SK-N-SH (cell line): Measurements from ENCODE around the gene FAM200C. TPM values are rescaled to one million over a fixed set of nuclear protein-coding genes. Genes with fewer than 3 reads are reported as not detected.

Experiments
- CTCF ChIA-PET: fragments of 300-600, 350-600 bp; formaldehyde crosslinking; extraction: SDS; loops from one replicate; lab custom pipeline; 2021; lab: Yijun Ruan, JAX
- POLR2A ChIA-PET: fragments of 350-600 bp; sonication (Branson Sonifier 250); formaldehyde crosslinking; extraction: SDS; loops from one replicate; lab custom pipeline; 2020; ENCODE audit warnings: antibody characterized with exemption, inconsistent platforms; lab: Yijun Ruan, JAX
- DNase-seq: peaks from one replicate; pipeline ENCODE4 v3.0.0; 2012
- H2AFZ ChIP-seq: fragments of 200-600 bp; sonication (generic); 2 replicates; pipeline ENCODE4 v1.8.1; 2016; ENCODE audit warnings: antibody characterized with exemption, mild to moderate bottlenecking, low read depth
- H3F3A ChIP-seq: fragments of 200-600 bp; sonication (generic); replicated peaks from 2 replicates; pipeline ENCODE3; 2016; ENCODE audit warnings: antibody characterized with exemption, mild to moderate bottlenecking; ENCODE audit not compliant: insufficient read depth
- H3K27ac ChIP-seq, 2 experiments: fragments of 200-500 bp in 1 of 2; fragments of 200-600 bp in 1 of 2; sonication (Bioruptor generic) in 1 of 2; sonication (generic), shearing (Covaris generic) in 1 of 2; 2 replicates each; pipeline versions ENCODE4 v1.5.1 to v1.6.1; 2014 to 2016; ENCODE audit warnings: low read depth in 2 of 2, inconsistent platforms in 1 of 2, low read length in 1 of 2, mild to moderate bottlenecking in 1 of 2, mixed read lengths in 1 of 2
- H3K27me3 ChIP-seq: fragments of 200-600 bp; sonication (generic), shearing (Covaris generic); 2 replicates; pipeline ENCODE4 v1.6.1; 2016; ENCODE audit warnings: mixed run types; ENCODE audit not compliant: insufficient read depth
- H3K36me3 ChIP-seq, 2 experiments: fragments of 200-500 bp in 1 of 2; fragments of 200-600 bp in 1 of 2; sonication (Bioruptor generic) in 1 of 2; sonication (generic) in 1 of 2; replicated peaks in 1 of 2; 2 replicates each; pipeline versions ENCODE3 to v1.5.1; 2014 to 2016; ENCODE audit warnings: low read length in 1 of 2, mild to moderate bottlenecking in 1 of 2; ENCODE audit not compliant: insufficient read depth in 2 of 2, control insufficient read depth in 1 of 2
- H3K4me1 ChIP-seq, 2 experiments: fragments of 200-500 bp in 1 of 2; fragments of 200-600 bp in 1 of 2; sonication (Bioruptor generic) in 1 of 2; sonication (generic), shearing (Covaris generic) in 1 of 2; 2 replicates each; pipeline versions ENCODE4 v1.5.1 to v1.6.1; 2014 to 2016; ENCODE audit warnings: low read depth in 1 of 2, low read length in 1 of 2, mixed run types in 1 of 2; ENCODE audit not compliant: insufficient read depth in 2 of 2, control insufficient read depth in 1 of 2
- H3K4me2 ChIP-seq: fragments of 200-600 bp; sonication (generic), shearing (Covaris generic); 2 replicates; pipeline ENCODE4 v1.6.1; 2017; ENCODE audit warnings: mixed run types
- H3K4me3 ChIP-seq, 2 experiments: fragments of 200-500 bp in 1 of 2; fragments of 200-600 bp in 1 of 2; sonication (Bioruptor generic) in 1 of 2; sonication (generic), shearing (Covaris generic) in 1 of 2; 2 replicates each; pipeline versions ENCODE4 v1.5.1 to v1.8.1; 2014 to 2016; ENCODE audit warnings: low read depth in 2 of 2, inconsistent platforms in 1 of 2, low read length in 1 of 2, mild to moderate bottlenecking in 1 of 2, mixed read lengths in 1 of 2, moderate library complexity in 1 of 2
- H3K79me2 ChIP-seq: fragments of 200-600 bp; sonication (generic); 2 replicates; pipeline ENCODE4 v1.8.1; 2017; ENCODE audit warnings: mild to moderate bottlenecking; ENCODE audit not compliant: insufficient read depth
- H3K9ac ChIP-seq: fragments of 200-600 bp; sonication (generic); 2 replicates; pipeline ENCODE4 v1.6.1; 2017; ENCODE audit warnings: mixed run types
- H3K9me2 ChIP-seq: fragments of 200-600 bp; sonication (generic); 2 replicates; pipeline ENCODE4 v1.6.1; 2017; ENCODE audit warnings: mixed run types
- H3K9me3 ChIP-seq: fragments of 200-600 bp; sonication (generic); 2 replicates; pipeline ENCODE4 v1.6.1; 2017; ENCODE audit warnings: mixed run types, mild to moderate bottlenecking, moderate library complexity
- H4K20me1 ChIP-seq: fragments of 200-600 bp; sonication (generic); 2 replicates; pipeline ENCODE4 v1.6.1; 2017; ENCODE audit warnings: mild to moderate bottlenecking, mixed run types; ENCODE audit not compliant: insufficient read depth
- CHD2 ChIP-seq: fragments of 150-350 bp; IDR thresholded peaks from 2 replicates; pipeline ENCODE4 v1.6.1; 2018; ENCODE audit warnings: low read length; ENCODE audit not compliant: partially characterized antibody
- EP300 ChIP-seq, 2 experiments: IDR thresholded peaks; 2 replicates each; pipeline versions ENCODE4 v1.4.0 to v1.6.1; 2012; ENCODE audit warnings: borderline replicate concordance in 1 of 2, low read depth in 1 of 2, low read length in 1 of 2
- EZH2phosphoT487 ChIP-seq: fragments of 200-600 bp; sonication (generic); IDR thresholded peaks from 2 replicates; pipeline ENCODE4 v1.6.1; 2017; ENCODE audit warnings: low read depth, mixed run types, mild to moderate bottlenecking, antibody characterized with exemption, moderate library complexity, borderline replicate concordance
- FOSL2 ChIP-seq: IDR thresholded peaks from 2 replicates; pipeline ENCODE4 v1.4.0; 2012; ENCODE audit warnings: low read depth, mild to moderate bottlenecking, moderate library complexity, borderline replicate concordance
- FOXJ3 ChIP-seq: sonication (generic); formaldehyde crosslinking; IDR thresholded peaks from 2 replicates; pipeline ENCODE4 v1.5.1; 2020; ENCODE audit warnings: mild to moderate bottlenecking, missing genetic modification reagents
- GATA2 ChIP-seq: sonication (generic); formaldehyde crosslinking; IDR thresholded peaks from 2 replicates; pipeline ENCODE4 v1.5.0; 2020; ENCODE audit warnings: mild to moderate bottlenecking, missing genetic modification reagents
- MEF2A ChIP-seq: IDR thresholded peaks from 2 replicates; pipeline ENCODE4 v1.4.0; 2012; ENCODE audit warnings: low read depth, borderline replicate concordance
- MXI1 ChIP-seq: IDR thresholded peaks from 2 replicates; pipeline ENCODE4 v1.6.1; 2012; ENCODE audit warnings: mild to moderate bottlenecking, low read depth, low read length, improper control_type of control experiment
- NRF1 ChIP-seq: IDR thresholded peaks from 2 replicates; pipeline ENCODE4 v1.6.1; 2012; ENCODE audit warnings: low read depth, mild to moderate bottlenecking, low read length
- POLR2AphosphoS5 ChIP-seq: IDR thresholded peaks from 2 replicates; pipeline ENCODE4 v1.6.1; 2012; ENCODE audit warnings: low read depth, low read length
- RAD21 ChIP-seq: IDR thresholded peaks from 2 replicates; pipeline ENCODE4 v1.6.1; 2012; ENCODE audit warnings: mild to moderate bottlenecking, low read length
- RCOR1 ChIP-seq: fragments of 150-350 bp; IDR thresholded peaks from 2 replicates; pipeline ENCODE4 v1.6.1; 2017; ENCODE audit warnings: antibody characterized with exemption, low read length
- RFX5 ChIP-seq: IDR thresholded peaks from 2 replicates; pipeline ENCODE4 v1.6.1; 2012; ENCODE audit warnings: mild to moderate bottlenecking, improper control_type of control experiment, low read length
- SIN3A ChIP-seq: IDR thresholded peaks from 2 replicates; pipeline ENCODE4 v1.6.1; 2012; ENCODE audit warnings: low read depth, mild to moderate bottlenecking, low read length, moderate library complexity, borderline replicate concordance
- SMC3 ChIP-seq: IDR thresholded peaks from 2 replicates; pipeline ENCODE4 v1.6.1; 2012; ENCODE audit warnings: low read depth, low read length, improper control_type of control experiment
- TAF1 ChIP-seq: IDR thresholded peaks from 2 replicates; pipeline ENCODE4 v1.6.1; 2012; ENCODE audit warnings: low read depth, mild to moderate bottlenecking, low read length, moderate library complexity, borderline replicate concordance
- WGBS: methylation state at CpG from one replicate; pipeline ENCODE4 v1.1.6; 2017; ENCODE audit warnings: low lambda C conversion rate; 5-methylcytosine and 5-hydroxymethylcytosine counted together
- polyA plus RNA-seq, 3 experiments: library from polyadenylated mRNA; depleted of rRNA; stranded (reverse); fragments of >200 nt; gene quantifications; 2 replicates each; pipeline ENCODE4 v1.2.3, GENCODE V29; 2012
- TF ChIP-seq, protein P1 (sequence below): fragments of 200-600 bp; sonication (generic); IDR thresholded peaks from 2 replicates; pipeline ENCODE4 v1.6.1; 2017; ENCODE audit warnings: antibody characterized with exemption, mild to moderate bottlenecking, moderate library complexity
- TF ChIP-seq, protein P2 (sequence below): IDR thresholded peaks from 2 replicates; pipeline ENCODE4 v1.4.0; 2012; ENCODE audit warnings: low read depth, borderline replicate concordance
- TF ChIP-seq, protein P3 (sequence below): IDR thresholded peaks from 2 replicates; pipeline ENCODE4 v1.4.0; 2012; ENCODE audit warnings: low read depth, borderline replicate concordance
- TF ChIP-seq, protein P4 (sequence below): fragments of 150-350 bp; IDR thresholded peaks from 2 replicates; pipeline ENCODE4 v1.6.1; 2016; ENCODE audit warnings: mild to moderate bottlenecking, low read depth, low read length

The FAM200C gene
- polyA plus RNA-seq, 1 of the 3 experiments (the other 2 are of a cell fraction), result 1.5 TPM

DNA sequence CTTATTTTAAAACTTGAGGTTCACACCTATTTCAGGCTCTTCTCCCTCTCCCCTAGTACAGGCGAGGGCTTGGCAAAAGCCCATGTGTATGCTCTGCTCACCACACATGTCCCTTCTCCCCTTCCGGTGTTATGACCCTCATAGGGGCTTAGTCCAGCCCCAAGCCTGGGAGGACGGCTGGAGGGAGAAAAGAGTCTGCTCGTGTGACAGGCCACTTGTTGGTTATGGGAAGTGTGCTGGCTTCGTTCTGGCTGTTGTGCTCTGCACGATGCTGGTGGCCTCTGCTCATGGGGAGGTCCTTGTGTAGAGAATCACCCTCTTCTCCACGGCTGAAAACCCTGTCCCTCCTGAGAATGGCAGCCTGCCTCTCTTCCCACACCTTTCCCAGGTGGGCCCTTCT is 32.9 kb upstream of the FAM200C start:
- Histone ChIP-seq H4K20me1 (no peaks in the 10 kb centered on the region), H3K27me3 (no peaks in the 10 kb centered on the region), H3K36me3 (peaks cover 8 to 14% of the 10 kb centered on the region in 2 experiments), H3K4me2 (no peak overlapping the region), H3F3A (peaks cover 3% of the 10 kb centered on the region), H3K9ac (no peak overlapping the region), H3K79me2 (no peaks in the 10 kb centered on the region), H3K4me3 (no peak overlapping the region), H3K4me1 (no peaks in the 10 kb centered on the region), H3K9me2 (no peaks in the 10 kb centered on the region), H3K9me3 (no peaks in the 10 kb centered on the region), H2AFZ (no peak overlapping the region), H3K27ac (no peak overlapping the region)
- TF ChIP-seq NRF1, result no peak
- no peak for TF ChIP-seq MEF2A
- no peak for TF ChIP-seq FOSL2
- TF ChIP-seq RFX5, result no peak
- TF ChIP-seq, protein P1, sequence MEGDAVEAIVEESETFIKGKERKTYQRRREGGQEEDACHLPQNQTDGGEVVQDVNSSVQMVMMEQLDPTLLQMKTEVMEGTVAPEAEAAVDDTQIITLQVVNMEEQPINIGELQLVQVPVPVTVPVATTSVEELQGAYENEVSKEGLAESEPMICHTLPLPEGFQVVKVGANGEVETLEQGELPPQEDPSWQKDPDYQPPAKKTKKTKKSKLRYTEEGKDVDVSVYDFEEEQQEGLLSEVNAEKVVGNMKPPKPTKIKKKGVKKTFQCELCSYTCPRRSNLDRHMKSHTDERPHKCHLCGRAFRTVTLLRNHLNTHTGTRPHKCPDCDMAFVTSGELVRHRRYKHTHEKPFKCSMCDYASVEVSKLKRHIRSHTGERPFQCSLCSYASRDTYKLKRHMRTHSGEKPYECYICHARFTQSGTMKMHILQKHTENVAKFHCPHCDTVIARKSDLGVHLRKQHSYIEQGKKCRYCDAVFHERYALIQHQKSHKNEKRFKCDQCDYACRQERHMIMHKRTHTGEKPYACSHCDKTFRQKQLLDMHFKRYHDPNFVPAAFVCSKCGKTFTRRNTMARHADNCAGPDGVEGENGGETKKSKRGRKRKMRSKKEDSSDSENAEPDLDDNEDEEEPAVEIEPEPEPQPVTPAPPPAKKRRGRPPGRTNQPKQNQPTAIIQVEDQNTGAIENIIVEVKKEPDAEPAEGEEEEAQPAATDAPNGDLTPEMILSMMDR, result no peak
- no peak for TF ChIP-seq RCOR1
- TF ChIP-seq MXI1, result no peak
- no peak for DNase-seq
- WGBS, result 89% methylated on average over 5 of the region's 7 CpGs
- ChIA-PET CTCF (no interaction called here), POLR2A (no interaction called here)

DNA sequence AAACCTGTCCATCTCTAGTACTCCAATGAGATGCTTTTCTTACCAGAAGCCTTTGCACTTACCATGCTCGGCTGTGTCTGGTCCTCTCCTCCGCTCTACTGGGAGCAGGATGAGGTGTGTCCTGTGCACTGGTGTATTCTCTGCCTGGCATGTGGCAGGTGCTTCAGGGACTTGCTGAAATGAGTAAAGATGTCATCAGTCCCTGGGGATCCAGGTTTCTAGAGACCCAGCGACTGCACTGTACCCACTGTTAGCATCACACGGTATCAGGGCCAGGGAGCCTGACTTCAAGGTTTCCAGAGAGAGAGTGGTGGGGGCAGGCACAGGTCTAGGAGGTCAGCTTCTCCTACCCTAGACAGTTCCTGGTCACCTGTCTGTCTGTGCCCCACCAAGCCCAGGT is 32.3 kb upstream of the FAM200C start:
- no peak overlapping the region for H3K27ac ChIP-seq
- H3K9me3 ChIP-seq, result no peaks in the 10 kb centered on the region
- H3K79me2 ChIP-seq, result no peaks in the 10 kb centered on the region
- H3K4me3 ChIP-seq, result no peak overlapping the region
- no peak overlapping the region for H3K9ac ChIP-seq
- H2AFZ ChIP-seq, result no peak overlapping the region
- POLR2A ChIA-PET, result no interaction called here
- no peaks in the 10 kb centered on the region for H3K9me2 ChIP-seq
- H3K4me1 ChIP-seq, result no peaks in the 10 kb centered on the region
- no peaks in the 10 kb centered on the region for H4K20me1 ChIP-seq
- no peaks in the 10 kb centered on the region for H3K27me3 ChIP-seq
- DNase-seq, result no peak
- H3K4me2 ChIP-seq, result no peak overlapping the region
- WGBS, result 86% methylated on average over 4 of the region's 4 CpGs
- CTCF ChIA-PET, result no interaction called here
- H3F3A ChIP-seq, result peaks cover 3% of the 10 kb centered on the region
- peaks cover 12 to 19% of the 10 kb centered on the region in 2 experiments for H3K36me3 ChIP-seq
- TF ChIP-seq, protein P1, result no peak
- no peak for TF ChIP-seq SIN3A
- TF ChIP-seq EZH2phosphoT487, result no peak
- TF ChIP-seq, protein P2, sequence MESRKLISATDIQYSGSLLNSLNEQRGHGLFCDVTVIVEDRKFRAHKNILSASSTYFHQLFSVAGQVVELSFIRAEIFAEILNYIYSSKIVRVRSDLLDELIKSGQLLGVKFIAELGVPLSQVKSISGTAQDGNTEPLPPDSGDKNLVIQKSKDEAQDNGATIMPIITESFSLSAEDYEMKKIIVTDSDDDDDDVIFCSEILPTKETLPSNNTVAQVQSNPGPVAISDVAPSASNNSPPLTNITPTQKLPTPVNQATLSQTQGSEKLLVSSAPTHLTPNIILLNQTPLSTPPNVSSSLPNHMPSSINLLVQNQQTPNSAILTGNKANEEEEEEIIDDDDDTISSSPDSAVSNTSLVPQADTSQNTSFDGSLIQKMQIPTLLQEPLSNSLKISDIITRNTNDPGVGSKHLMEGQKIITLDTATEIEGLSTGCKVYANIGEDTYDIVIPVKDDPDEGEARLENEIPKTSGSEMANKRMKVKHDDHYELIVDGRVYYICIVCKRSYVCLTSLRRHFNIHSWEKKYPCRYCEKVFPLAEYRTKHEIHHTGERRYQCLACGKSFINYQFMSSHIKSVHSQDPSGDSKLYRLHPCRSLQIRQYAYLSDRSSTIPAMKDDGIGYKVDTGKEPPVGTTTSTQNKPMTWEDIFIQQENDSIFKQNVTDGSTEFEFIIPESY, result no peak
- no peak for TF ChIP-seq POLR2AphosphoS5
- TF ChIP-seq, protein P3, sequence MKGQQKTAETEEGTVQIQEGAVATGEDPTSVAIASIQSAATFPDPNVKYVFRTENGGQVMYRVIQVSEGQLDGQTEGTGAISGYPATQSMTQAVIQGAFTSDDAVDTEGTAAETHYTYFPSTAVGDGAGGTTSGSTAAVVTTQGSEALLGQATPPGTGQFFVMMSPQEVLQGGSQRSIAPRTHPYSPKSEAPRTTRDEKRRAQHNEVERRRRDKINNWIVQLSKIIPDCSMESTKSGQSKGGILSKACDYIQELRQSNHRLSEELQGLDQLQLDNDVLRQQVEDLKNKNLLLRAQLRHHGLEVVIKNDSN, result no peak
- TF ChIP-seq CHD2, result no peak
- no peak for TF ChIP-seq RAD21
- no peak for TF ChIP-seq EP300 (IDR thresholded peaks at IDR 0.05; ENCODE audit: borderline replicate concordance in 1 of 2, low read depth in 1 of 2, low read length in 1 of 2)
- no peak for TF ChIP-seq FOSL2
- TF ChIP-seq SMC3, result no peak
- TF ChIP-seq, protein P4, sequence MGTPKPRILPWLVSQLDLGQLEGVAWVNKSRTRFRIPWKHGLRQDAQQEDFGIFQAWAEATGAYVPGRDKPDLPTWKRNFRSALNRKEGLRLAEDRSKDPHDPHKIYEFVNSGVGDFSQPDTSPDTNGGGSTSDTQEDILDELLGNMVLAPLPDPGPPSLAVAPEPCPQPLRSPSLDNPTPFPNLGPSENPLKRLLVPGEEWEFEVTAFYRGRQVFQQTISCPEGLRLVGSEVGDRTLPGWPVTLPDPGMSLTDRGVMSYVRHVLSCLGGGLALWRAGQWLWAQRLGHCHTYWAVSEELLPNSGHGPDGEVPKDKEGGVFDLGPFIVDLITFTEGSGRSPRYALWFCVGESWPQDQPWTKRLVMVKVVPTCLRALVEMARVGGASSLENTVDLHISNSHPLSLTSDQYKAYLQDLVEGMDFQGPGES, result no peak
- no peak for TF ChIP-seq FOXJ3
- TF ChIP-seq TAF1, result no peak
- TF ChIP-seq MXI1, result no peak
- TF ChIP-seq GATA2 (CRISPR knock-in tag), result no peak
